Measurements from ENCODE around the gene CRYBA4. TPM values are rescaled to one million over a fixed set of nuclear protein-coding genes. Genes with fewer than 3 reads are reported as not detected.

Gene CRYBA4
- total RNA-seq, 1 experiment from 2014 or later: 0.52 TPM

- Histone ChIP-seq H3K23me2 (ENCODE audit: insufficient read length, low read depth, low read length, poor library complexity, severe bottlenecking) (peaks cover 8% of the 10 kb centered on the region), H2BK120ac (ENCODE audit: low read depth, low read length, poor library complexity, severe bottlenecking) (no peak overlapping the region), H3K79me1 (ENCODE audit: insufficient read depth, low read depth, low read length, poor library complexity, severe bottlenecking) (no peaks in the 10 kb centered on the region), H3K79me2 (ENCODE audit: insufficient read depth, low read length) (no peaks in the 10 kb centered on the region), H2BK20ac (ENCODE audit: low read depth, low read length, poor library complexity, severe bottlenecking) (no peak overlapping the region), H4K20me1 (ENCODE audit: control insufficient read depth, insufficient read depth, insufficient read length) (no peaks in the 10 kb centered on the region), H3K18ac (ENCODE audit: insufficient read length, low read depth, low read length) (no peak overlapping the region), H2BK5ac (ENCODE audit: insufficient read length, low read length) (no peak overlapping the region), H4K91ac (ENCODE audit: insufficient read length, low read depth, low read length) (no peak overlapping the region), H2AFZ (ENCODE audit: low read length) (no peak overlapping the region), H3K9me3 (ENCODE audit: control insufficient read depth, low read depth, low read length) (no peaks in the 10 kb centered on the region), H2BK15ac (ENCODE audit: low read depth, low read length) (no peak overlapping the region), H3K9ac (ENCODE audit: extremely low read depth, insufficient read length, low read length) (no peak overlapping the region), H2BK12ac (ENCODE audit: insufficient read length, low read depth, low read length) (no peak overlapping the region), H3K14ac (ENCODE audit: insufficient read depth, low read length) (no peak overlapping the region; the same call in 1 of the 2 replicates), H4K8ac (replicated peaks; ENCODE audit: insufficient read length, low read depth, low read length) (no peak overlapping the region), H3K23ac (ENCODE audit: insufficient read length, low read depth, low read length) (no peak overlapping the region), H2AK5ac (ENCODE audit: insufficient read length, low read length) (no peak overlapping the region), H3K4me2 (ENCODE audit: insufficient read depth, insufficient read length, low read length) (no peak overlapping the region), H3K27me3 (ENCODE audit: insufficient read depth, low read length) (no peaks in the 10 kb centered on the region), H3K4ac (ENCODE audit: low read depth, low read length) (no peak overlapping the region), H3K56ac (ENCODE audit: insufficient read length, low read depth, low read length) (no peak overlapping the region), H3K27ac (ENCODE audit: insufficient read length, low read depth, low read length) (peak overlapping the region; percentile 32), H3K4me1 (ENCODE audit: insufficient read depth, low read length) (peaks cover 7% of the 10 kb centered on the region; the same call in 1 of the 2 replicates), H4K5ac (ENCODE audit: insufficient read length, low read depth, low read length) (no peak overlapping the region), H3T11ph (ENCODE audit: low read length) (no peak overlapping the region)
- Mint-ChIP-seq H3K9me3 (no peaks in the 10 kb centered on the region), H3K36me3 (ENCODE audit: insufficient read depth in 1 of 3, low read depth in 3 of 3) (peaks cover 27 to 48% (median 44%) of the 10 kb centered on the region in 3 experiments; a peak in 6 of 7 replicates), H3K4me3 (no peak overlapping the region), H3K27ac (peak overlapping the region; percentile 23 to 98 (median 95); a peak in 5 of 7 replicates), H3K27me3 (ENCODE audit: low read depth) (no peaks in the 10 kb centered on the region), H3K4me1 (peaks cover 50 to 77% of the 10 kb centered on the region in 2 experiments)
- no peak for DNase-seq
- TF ChIP-seq, protein P1, sequence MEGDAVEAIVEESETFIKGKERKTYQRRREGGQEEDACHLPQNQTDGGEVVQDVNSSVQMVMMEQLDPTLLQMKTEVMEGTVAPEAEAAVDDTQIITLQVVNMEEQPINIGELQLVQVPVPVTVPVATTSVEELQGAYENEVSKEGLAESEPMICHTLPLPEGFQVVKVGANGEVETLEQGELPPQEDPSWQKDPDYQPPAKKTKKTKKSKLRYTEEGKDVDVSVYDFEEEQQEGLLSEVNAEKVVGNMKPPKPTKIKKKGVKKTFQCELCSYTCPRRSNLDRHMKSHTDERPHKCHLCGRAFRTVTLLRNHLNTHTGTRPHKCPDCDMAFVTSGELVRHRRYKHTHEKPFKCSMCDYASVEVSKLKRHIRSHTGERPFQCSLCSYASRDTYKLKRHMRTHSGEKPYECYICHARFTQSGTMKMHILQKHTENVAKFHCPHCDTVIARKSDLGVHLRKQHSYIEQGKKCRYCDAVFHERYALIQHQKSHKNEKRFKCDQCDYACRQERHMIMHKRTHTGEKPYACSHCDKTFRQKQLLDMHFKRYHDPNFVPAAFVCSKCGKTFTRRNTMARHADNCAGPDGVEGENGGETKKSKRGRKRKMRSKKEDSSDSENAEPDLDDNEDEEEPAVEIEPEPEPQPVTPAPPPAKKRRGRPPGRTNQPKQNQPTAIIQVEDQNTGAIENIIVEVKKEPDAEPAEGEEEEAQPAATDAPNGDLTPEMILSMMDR (conservative IDR thresholded peaks at IDR 0.05): no peak
- WGBS (ENCODE audit: extremely low coverage, insufficient read length, low lambda C conversion rate): no CpG with 5 or more reads among the region's 15 CpGs
These were observed 49.7 kb downstream of the CRYBA4 start for GRCh38 chr22:26671317-26672059.
